HepG2 (cell line): ENCODE measurements around the gene ZNF865. TPM values are rescaled to one million over a fixed set of nuclear protein-coding genes. Genes with fewer than 3 reads are reported as not detected.

Experiments used
- ATAC-seq: fragments of 200-7000 bp; cut with Tn5 transposase; 3 replicates; pipeline ENCODE4 v1.9.1; 2020; ENCODE audit warnings: mild to moderate bottlenecking, moderate library complexity
- BruUV-seq: library from RNA; stranded (reverse); fragments of 400-500 nt; replicated peaks from 2 replicates; lab custom pipeline; 2021; lab: Mats Ljungman, UMichigan
- CTCF ChIA-PET: fragments of 300-600 bp; formaldehyde crosslinking; extraction: SDS; loops from one replicate; lab custom pipeline; 2021; ENCODE audit warnings: low total read pairs, inconsistent platforms, low intra/inter-chr PET ratio; lab: Yijun Ruan, JAX
- POLR2A ChIA-PET: fragments of 350-600 bp; sonication (Branson Sonifier 250); formaldehyde crosslinking; loops from one replicate; lab custom pipeline; 2020; ENCODE audit warnings: antibody characterized with exemption, inconsistent platforms; lab: Yijun Ruan, JAX
- DNase-seq: peaks from one replicate; pipeline ENCODE4 v3.0.0-alpha.2; 2015; ENCODE audit warnings: low spot score
- FAIRE-seq: peaks from 3 replicates; lab custom pipeline; 2011; peaks lifted over from hg19 to GRCh38; lab: Jason Lieb, UNC
- H2AFZ ChIP-seq: one replicate; pipeline ENCODE4 v1.6.1; 2011; ENCODE audit warnings: low read length, inconsistent platforms
- H3K27ac ChIP-seq: fragments of 300-600 bp; 3 replicates; pipeline ENCODE4 v1.8.0; 2011; ENCODE audit warnings: mixed run types, mild to moderate bottlenecking, mixed read lengths, low read length, inconsistent platforms; ENCODE audit not compliant: insufficient read depth; ENCODE audit errors: extremely low read length
- H3K27me3 ChIP-seq, 2 experiments: fragments of 200-600 bp in 1 of 2; 2 replicates in 1 of 2; 3 replicates in 1 of 2; pipeline versions ENCODE4 v1.6.0 to v1.8.0; 2011; ENCODE audit warnings: low read length in 2 of 2, mild to moderate bottlenecking in 2 of 2, moderate library complexity in 2 of 2, inconsistent platforms in 1 of 2; ENCODE audit not compliant: insufficient read depth in 2 of 2, control insufficient read depth in 1 of 2
- H3K36me3 ChIP-seq, 2 experiments: fragments of 200-600 bp in 1 of 2; replicated peaks in 1 of 2; 2 replicates in 1 of 2; 3 replicates in 1 of 2; pipeline versions ENCODE4 v1.5.1 to v1.8.0; 2011; ENCODE audit warnings: low read length in 2 of 2, inconsistent platforms in 1 of 2; ENCODE audit not compliant: insufficient read depth in 2 of 2, control insufficient read depth in 1 of 2
- H3K4me1 ChIP-seq: 2 replicates; pipeline ENCODE4 v1.5.1; 2012; ENCODE audit warnings: low read length, inconsistent platforms; ENCODE audit not compliant: insufficient read depth
- H3K4me2 ChIP-seq: 2 replicates; pipeline ENCODE4 v1.6.0; 2011; ENCODE audit warnings: low read depth, low read length, inconsistent platforms
- H3K4me3 ChIP-seq, 3 experiments: fragments of 200-600 bp in 1 of 3; sonication (generic), shearing (Covaris generic) in 1 of 3; replicated peaks in 1 of 3; 2 replicates each; pipeline ENCODE4 v1.5.1; 2011 to 2016; ENCODE audit warnings: low read length in 3 of 3, inconsistent platforms in 2 of 3, low read depth in 2 of 3, mild to moderate bottlenecking in 2 of 3, control low read depth in 1 of 3, mixed read lengths in 1 of 3; ENCODE audit not compliant: insufficient read depth in 1 of 3
- H3K79me2 ChIP-seq: one replicate; pipeline ENCODE4 v1.6.1; 2011; ENCODE audit warnings: low read length, inconsistent platforms; ENCODE audit not compliant: insufficient read depth
- H3K9ac ChIP-seq: 2 replicates; pipeline ENCODE4 v1.6.0; 2011; ENCODE audit warnings: mild to moderate bottlenecking, low read depth, low read length, inconsistent platforms; ENCODE audit not compliant: insufficient read depth
- H3K9me3 ChIP-seq: 2 replicates; pipeline ENCODE4 v1.5.1; 2012; ENCODE audit warnings: mild to moderate bottlenecking, low read length
- H4K20me1 ChIP-seq: 2 replicates; pipeline ENCODE4 v1.6.0; 2011; ENCODE audit warnings: inconsistent platforms, mild to moderate bottlenecking, low read length, moderate library complexity; ENCODE audit not compliant: insufficient read depth
- AGO2 ChIP-seq: fragments of 200-400 bp; formaldehyde crosslinking; optimal IDR thresholded peaks from 2 replicates; pipeline ENCODE3; 2017; ENCODE audit warnings: mild to moderate bottlenecking, low read depth, low read length, moderate library complexity
- CHD4 ChIP-seq: fragments of 200-600 bp; sonication (generic); IDR thresholded peaks from 2 replicates; pipeline ENCODE4 v1.7.0; 2017; ENCODE audit warnings: mild to moderate bottlenecking, low read length, borderline replicate concordance
- KDM6A ChIP-seq: IDR thresholded peaks from 2 replicates; pipeline ENCODE4 v1.6.1; 2016; ENCODE audit warnings: low read depth
- MEIS2 ChIP-seq: sonication (generic); formaldehyde crosslinking; IDR thresholded peaks from 2 replicates; pipeline ENCODE4 v1.9.0; 2021; ENCODE audit warnings: mild to moderate bottlenecking, missing genetic modification reagents
- RBFOX2 ChIP-seq: fragments of 200-400 bp; formaldehyde crosslinking; IDR thresholded peaks from 2 replicates; pipeline ENCODE4 v1.6.1; 2017; ENCODE audit warnings: low read depth, mild to moderate bottlenecking, low read length
- ZNF552 ChIP-seq: sonication (generic); formaldehyde crosslinking; IDR thresholded peaks from 2 replicates; pipeline ENCODE4 v1.9.0; 2022; ENCODE audit warnings: missing genetic modification reagents, mild to moderate bottlenecking, borderline replicate concordance
- ZNF605 ChIP-seq: sonication (generic); formaldehyde crosslinking; IDR thresholded peaks from 2 replicates; pipeline ENCODE4 v1.8.0; 2022; ENCODE audit warnings: mild to moderate bottlenecking, missing genetic modification reagents
- WGBS: methylation state at CpG from one replicate; pipeline ENCODE4 v1.1.6; 2017; ENCODE audit warnings: low lambda C conversion rate; 5-methylcytosine and 5-hydroxymethylcytosine counted together
- in situ Hi-C: cut with HindIII; loops from 2 replicates; pipeline ENCODE4 v1.10.0; 2017; ENCODE audit warnings: low pct_unique_long_range_greater_than_20kb; ENCODE audit not compliant: extremely low pct_ligation_motif_present
- intact Hi-C: fragments of 100-400 bp; cut with micrococcal nuclease; formaldehyde crosslinking; loops from one replicate; pipeline ENCODE4 v1.10.0; 2022; ENCODE audit not compliant: unreplicated experiment
- polyA plus RNA-seq, 8 experiments: library from polyadenylated mRNA; depleted of rRNA in 3 of 8; stranded (reverse) in 7 of 8; unstranded in 1 of 8; fragments of >200 nt; fragmentation: Illumina TruSeq in 4 of 8; extraction: Trizol in 4 of 8; gene quantifications; 2 replicates each; pipeline versions ENCODE4 v1.2.1 to v1.2.3, GENCODE V29; 2011 to 2016; ENCODE audit warnings: low read depth in 4 of 8, missing spikeins in 1 of 8, mixed read lengths in 1 of 8; ENCODE audit not compliant: insufficient read depth in 1 of 8
- total RNA-seq, 5 experiments: library from RNA; depleted of rRNA; stranded (reverse); fragments of >200 nt; fragmentation: Illumina TruSeq; extraction: Trizol; gene quantifications; 2 replicates each; pipeline ENCODE4 v1.2.3, GENCODE V29; 2016; ENCODE audit warnings: low read depth in 1 of 5
- TF ChIP-seq, protein P1 (sequence below): sonication (generic); formaldehyde crosslinking; IDR thresholded peaks from 2 replicates; pipeline ENCODE4 v1.4.0; 2020; ENCODE audit warnings: missing genetic modification reagents
- TF ChIP-seq, protein P2 (sequence below): sonication (generic); formaldehyde crosslinking; IDR thresholded peaks from 2 replicates; pipeline ENCODE4 v1.4.0; 2020; ENCODE audit warnings: mild to moderate bottlenecking, low read depth, missing genetic modification reagents

The ZNF865 gene
- total and polyA plus RNA-seq, 2 of the 13 experiments (the other 11 are each of a cell fraction or from before 2014, with no cell fraction given), result 0.93 to 1.0 TPM

DNA sequence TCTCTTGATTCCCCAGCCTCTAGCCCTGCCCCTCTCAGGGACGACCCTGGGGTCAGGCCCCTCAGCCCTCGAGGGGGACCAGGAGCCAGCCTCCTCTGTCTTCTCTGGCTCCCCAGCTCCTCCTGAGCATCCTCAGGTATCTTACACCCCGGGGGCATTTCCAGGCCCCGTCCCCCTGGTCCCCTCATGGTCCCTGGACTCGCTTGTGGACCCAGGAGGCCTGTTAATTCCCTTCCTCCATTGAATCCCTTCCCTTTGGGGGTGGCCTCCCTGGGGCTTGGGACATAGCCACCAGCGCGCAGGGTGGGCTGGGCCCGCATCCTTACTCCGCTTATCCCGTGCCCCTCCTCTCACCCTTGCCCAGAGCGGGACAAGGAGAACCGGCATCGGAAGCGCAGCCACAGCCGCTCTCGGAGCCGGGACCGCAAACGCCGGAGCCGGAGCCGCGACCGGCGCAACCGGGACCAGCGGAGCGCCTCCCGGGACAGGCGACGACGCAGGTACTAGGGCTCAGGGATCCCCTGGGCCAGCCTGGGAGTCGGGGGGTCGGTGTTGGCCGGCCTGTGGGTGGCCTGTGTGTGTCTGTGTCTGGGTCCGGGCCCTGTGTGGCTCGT lies 53.5 kb downstream of the ZNF865 start:
- CTCF ChIA-PET, result no interaction called here
- H4K20me1 ChIP-seq, result peaks cover 49% of the 10 kb centered on the region
- ATAC-seq (no peak), FAIRE-seq (no peak), DNase-seq (no peak)
- H2AFZ ChIP-seq, result no peak overlapping the region
- no peaks in the 10 kb centered on the region for H3K9me3 ChIP-seq
- H3K4me1 ChIP-seq, result peaks cover 24% of the 10 kb centered on the region
- H3K27ac ChIP-seq, result no peak overlapping the region
- TF ChIP-seq AGO2 (peak; percentile 91), ZNF605 (no peak), RBFOX2 (peak; percentile 70), MEIS2 (CRISPR knock-in tag) (no peak), CHD4 (no peak), ZNF552 (CRISPR knock-in tag) (no peak)
- in situ Hi-C loops, result no loop called here
- POLR2A ChIA-PET, result no interaction called here
- no peak overlapping the region for H3K4me3 ChIP-seq
- peaks cover 31 to 49% of the 10 kb centered on the region in 2 experiments for H3K36me3 ChIP-seq
- peak overlapping the region; percentile 23; the same call in 1 of the 2 replicates for H3K4me2 ChIP-seq
- 97% methylated on average over 27 of the region's 37 CpGs for WGBS
- peaks cover 69% of the 10 kb centered on the region for H3K79me2 ChIP-seq
- no peaks in the 10 kb centered on the region; a peak in 1 of 5 replicates for H3K27me3 ChIP-seq
- intact Hi-C loops, result no loop called here
- BruUV-seq, result no TSS peak
- no peak overlapping the region for H3K9ac ChIP-seq

DNA sequence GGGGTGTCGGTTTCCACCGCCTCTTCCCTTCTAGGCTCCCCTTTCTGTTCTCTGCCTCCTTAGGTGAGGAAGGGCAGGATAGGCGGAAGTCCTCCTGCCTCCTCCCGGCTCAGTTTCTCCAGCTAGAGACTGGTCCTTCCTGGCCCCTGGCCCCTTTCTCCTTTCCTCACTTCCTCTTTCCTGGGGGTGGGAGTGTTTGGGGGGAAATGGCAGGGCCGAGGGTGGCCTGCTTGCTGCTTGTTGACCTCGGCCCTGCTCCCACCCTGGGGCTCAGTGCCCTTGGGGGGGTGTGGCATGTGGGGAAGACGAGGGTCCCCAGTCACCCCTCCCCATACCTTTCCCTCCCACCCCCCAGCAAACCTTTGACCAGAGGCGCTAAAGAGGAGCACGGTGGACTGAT lies 54.4 kb downstream of the ZNF865 start:
- no peak overlapping the region for H3K4me3 ChIP-seq
- no peaks in the 10 kb centered on the region for H3K9me3 ChIP-seq
- intact Hi-C loops, result no loop called here
- FAIRE-seq (no peak), ATAC-seq (no peak), DNase-seq (no peak)
- POLR2A ChIA-PET, result no interaction called here
- no TSS peak for BruUV-seq
- TF ChIP-seq, protein P1, sequence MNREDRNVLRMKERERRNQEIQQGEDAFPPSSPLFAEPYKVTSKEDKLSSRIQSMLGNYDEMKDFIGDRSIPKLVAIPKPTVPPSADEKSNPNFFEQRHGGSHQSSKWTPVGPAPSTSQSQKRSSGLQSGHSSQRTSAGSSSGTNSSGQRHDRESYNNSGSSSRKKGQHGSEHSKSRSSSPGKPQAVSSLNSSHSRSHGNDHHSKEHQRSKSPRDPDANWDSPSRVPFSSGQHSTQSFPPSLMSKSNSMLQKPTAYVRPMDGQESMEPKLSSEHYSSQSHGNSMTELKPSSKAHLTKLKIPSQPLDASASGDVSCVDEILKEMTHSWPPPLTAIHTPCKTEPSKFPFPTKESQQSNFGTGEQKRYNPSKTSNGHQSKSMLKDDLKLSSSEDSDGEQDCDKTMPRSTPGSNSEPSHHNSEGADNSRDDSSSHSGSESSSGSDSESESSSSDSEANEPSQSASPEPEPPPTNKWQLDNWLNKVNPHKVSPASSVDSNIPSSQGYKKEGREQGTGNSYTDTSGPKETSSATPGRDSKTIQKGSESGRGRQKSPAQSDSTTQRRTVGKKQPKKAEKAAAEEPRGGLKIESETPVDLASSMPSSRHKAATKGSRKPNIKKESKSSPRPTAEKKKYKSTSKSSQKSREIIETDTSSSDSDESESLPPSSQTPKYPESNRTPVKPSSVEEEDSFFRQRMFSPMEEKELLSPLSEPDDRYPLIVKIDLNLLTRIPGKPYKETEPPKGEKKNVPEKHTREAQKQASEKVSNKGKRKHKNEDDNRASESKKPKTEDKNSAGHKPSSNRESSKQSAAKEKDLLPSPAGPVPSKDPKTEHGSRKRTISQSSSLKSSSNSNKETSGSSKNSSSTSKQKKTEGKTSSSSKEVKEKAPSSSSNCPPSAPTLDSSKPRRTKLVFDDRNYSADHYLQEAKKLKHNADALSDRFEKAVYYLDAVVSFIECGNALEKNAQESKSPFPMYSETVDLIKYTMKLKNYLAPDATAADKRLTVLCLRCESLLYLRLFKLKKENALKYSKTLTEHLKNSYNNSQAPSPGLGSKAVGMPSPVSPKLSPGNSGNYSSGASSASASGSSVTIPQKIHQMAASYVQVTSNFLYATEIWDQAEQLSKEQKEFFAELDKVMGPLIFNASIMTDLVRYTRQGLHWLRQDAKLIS (CRISPR knock-in tag), result no peak
- TF ChIP-seq, protein P2, sequence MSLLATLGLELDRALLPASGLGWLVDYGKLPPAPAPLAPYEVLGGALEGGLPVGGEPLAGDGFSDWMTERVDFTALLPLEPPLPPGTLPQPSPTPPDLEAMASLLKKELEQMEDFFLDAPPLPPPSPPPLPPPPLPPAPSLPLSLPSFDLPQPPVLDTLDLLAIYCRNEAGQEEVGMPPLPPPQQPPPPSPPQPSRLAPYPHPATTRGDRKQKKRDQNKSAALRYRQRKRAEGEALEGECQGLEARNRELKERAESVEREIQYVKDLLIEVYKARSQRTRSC (CRISPR knock-in tag), result no peak
- TF ChIP-seq KDM6A (CRISPR knock-in tag), result no peak
- no peak overlapping the region for H3K9ac ChIP-seq
- peaks cover 37 to 57% of the 10 kb centered on the region in 2 experiments for H3K36me3 ChIP-seq
- no peak overlapping the region for H3K4me2 ChIP-seq
- H4K20me1 ChIP-seq, result peaks cover 52% of the 10 kb centered on the region
- no peak overlapping the region for H3K27ac ChIP-seq
- H2AFZ ChIP-seq, result no peak overlapping the region
- peaks cover 24% of the 10 kb centered on the region for H3K4me1 ChIP-seq
- in situ Hi-C loops, result no loop called here
- no peaks in the 10 kb centered on the region; a peak in 1 of 5 replicates for H3K27me3 ChIP-seq
- WGBS, result 88% methylated on average over 8 of the region's 9 CpGs
- peaks cover 69% of the 10 kb centered on the region for H3K79me2 ChIP-seq
- CTCF ChIA-PET, result no interaction called here
